GM12801 (cell line): ENCODE measurements around the gene AKAP9.

Source experiments
- CTCF ChIP-seq: IDR thresholded peaks from one replicate; pipeline ENCODE4 v1.5.1; 2011; ENCODE audit warnings: control low read depth; ENCODE audit not compliant: insufficient read length; ENCODE audit errors: extremely low read depth

Gene AKAP9

GRCh38 chr7:92043098-92043497 is 102.4 kb downstream of the AKAP9 start:
- no peak for TF ChIP-seq CTCF

- no peak for TF ChIP-seq CTCF
Observed at GRCh38 chr7:92043637-92044036, 103.0 kb downstream of the AKAP9 start.

- TF ChIP-seq CTCF: no peak
Observed at GRCh38 chr7:92044148-92044547, 103.5 kb downstream of the AKAP9 start.

- no peak for TF ChIP-seq CTCF
Observed at GRCh38 chr7:92044940-92045339, 104.3 kb downstream of the AKAP9 start.

- TF ChIP-seq CTCF: no peak
Observed at GRCh38 chr7:92051655-92052054, 111.0 kb downstream of the AKAP9 start.

- no peak for TF ChIP-seq CTCF
Observed at GRCh38 chr7:92052159-92052558, 111.5 kb downstream of the AKAP9 start.

- no peak for TF ChIP-seq CTCF
Observed at GRCh38 chr7:92052684-92053083, 112.0 kb downstream of the AKAP9 start.

- TF ChIP-seq CTCF: no peak
Observed at GRCh38 chr7:92053312-92053711, 112.7 kb downstream of the AKAP9 start.
